NCI-H1694 (cell line): ENCODE data around the gene FASTK.

Experiments used
- DNase-seq: peaks from one replicate; lab custom pipeline; 2025; lab: John Stamatoyannopoulos, UW

The FASTK gene

GRCh38 chr7:151065516-151065915 is 15.1 kb downstream of the FASTK start:
- DNase-seq = no peak

GRCh38 chr7:151064993-151065392 is 15.6 kb downstream of the FASTK start:
- DNase-seq = no peak

GRCh38 chr7:151064454-151064853 is 16.2 kb downstream of the FASTK start:
- no peak for DNase-seq

- DNase-seq = no peak
Measured at GRCh38 chr7:151063212-151063561, 17.4 kb downstream of the FASTK start.

- DNase-seq = no peak
Measured at GRCh38 chr7:151062399-151063211, 18.0 kb downstream of the FASTK start.

- DNase-seq = no peak
Measured at GRCh38 chr7:151062111-151062398, 18.6 kb downstream of the FASTK start.

- DNase-seq = no peak
Measured at GRCh38 chr7:151061213-151062110, 19.1 kb downstream of the FASTK start.

GRCh38 chr7:151060416-151061212 is 20.0 kb downstream of the FASTK start:
- peak; percentile 45 for DNase-seq

GRCh38 chr7:151060113-151060415 is 20.5 kb downstream of the FASTK start:
- no peak for DNase-seq

- peak; percentile 37 for DNase-seq
Measured at GRCh38 chr7:151059367-151060112, 21.1 kb downstream of the FASTK start, which contains the start of gene SLC4A2. Gene SLC4A2 (plus strand): TSS chr7:151059589. CDS start chr7:151061988, 2,399 bp downstream.

GRCh38 chr7:151058781-151059366 is 21.7 kb downstream of the FASTK start:
- DNase-seq = no peak

GRCh38 chr7:151057989-151058780 is 22.4 kb downstream of the FASTK start:
- peak; percentile 99 for DNase-seq

GRCh38 chr7:151057506-151057988 is 23.1 kb downstream of the FASTK start, which contains the start of gene CDK5:
Gene CDK5 (minus strand): TSS chr7:151057897. CDS start chr7:151057848, 49 bp downstream.
- no peak for DNase-seq

GRCh38 chr7:151056666-151057505 is 23.7 kb downstream of the FASTK start:
- no peak for DNase-seq

- no peak for DNase-seq
Measured at GRCh38 chr7:151056283-151056665, 24.3 kb downstream of the FASTK start.

- DNase-seq = no peak
Measured at GRCh38 chr7:151053751-151054150, 26.9 kb downstream of the FASTK start.

- DNase-seq = no peak
Measured at GRCh38 chr7:151053096-151053495, 27.5 kb downstream of the FASTK start.

- DNase-seq = no peak
Measured at GRCh38 chr7:151051108-151051507, 29.5 kb downstream of the FASTK start.

- no peak for DNase-seq
Measured at GRCh38 chr7:151048911-151049463, 31.6 kb downstream of the FASTK start.
